ENCODE results near the gene ATP23.

Gene ATP23

GRCh38 chr12:57985685-57986084 is 44.3 kb downstream of the ATP23 start:
- DNase-seq (ENCODE audit: extremely low read depth, low read depth) = no peak
- no peak for TF ChIP-seq CTCF (IDR thresholded peaks at IDR 0.05; ENCODE audit: low read depth, low read length)

GRCh38 chr12:57989838-57990237 is 48.5 kb downstream of the ATP23 start:
- no peak for TF ChIP-seq CTCF (IDR thresholded peaks at IDR 0.05; ENCODE audit: low read depth, low read length)
- DNase-seq (ENCODE audit: extremely low read depth, low read depth) = no peak

GRCh38 chr12:57990241-57990883 is 49.0 kb downstream of the ATP23 start:
- DNase-seq (ENCODE audit: extremely low read depth, low read depth) = no peak
- no peak for TF ChIP-seq CTCF (IDR thresholded peaks at IDR 0.05; ENCODE audit: low read depth, low read length)

- TF ChIP-seq CTCF (IDR thresholded peaks at IDR 0.05; ENCODE audit: low read depth, low read length) = no peak
- no peak for DNase-seq (ENCODE audit: extremely low read depth, low read depth)
Measured at GRCh38 chr12:57992001-57992400, 50.6 kb downstream of the ATP23 start.

DNA sequence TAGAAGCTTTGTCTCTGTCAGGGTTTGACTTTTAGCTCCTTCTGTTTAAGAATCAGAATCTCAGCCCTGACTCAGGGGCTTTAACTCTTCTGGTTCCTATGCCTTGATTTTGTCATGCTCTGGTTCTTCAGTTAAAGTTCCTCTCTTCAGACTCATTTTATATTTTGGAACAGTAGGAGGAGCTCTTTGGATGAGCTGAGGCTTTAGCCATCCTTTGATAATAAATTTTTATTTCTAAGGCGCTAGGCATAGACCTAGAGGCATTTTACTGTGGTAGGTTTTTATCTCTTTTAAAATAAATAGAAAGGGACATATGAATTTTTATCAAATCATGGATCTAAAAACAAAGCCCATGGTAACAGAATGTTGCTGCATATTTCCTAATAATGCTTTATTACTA is 51.7 kb downstream of the ATP23 start:
- DNase-seq (ENCODE audit: extremely low read depth, low read depth) = no peak
- TF ChIP-seq CTCF (IDR thresholded peaks at IDR 0.05; ENCODE audit: low read depth, low read length) = peak; percentile 36

DNA sequence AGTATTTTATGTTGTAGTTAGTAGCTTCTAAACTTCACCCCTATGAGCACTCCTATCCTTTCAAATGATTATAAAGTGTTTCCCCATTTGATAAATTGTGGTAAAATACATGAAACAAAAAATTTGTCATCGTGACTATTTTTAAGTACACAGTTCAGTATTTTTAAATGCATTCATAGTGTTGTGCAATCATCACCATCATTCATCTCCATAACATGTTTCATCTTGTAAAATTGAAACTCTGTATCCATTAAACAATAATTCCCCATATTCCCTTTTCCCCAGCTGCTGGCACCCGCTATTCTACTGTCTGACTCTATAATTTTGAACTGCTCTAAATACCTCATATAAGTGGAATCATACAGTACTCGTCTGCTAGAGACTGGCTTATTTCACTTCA is 52.5 kb downstream of the ATP23 start:
- DNase-seq (ENCODE audit: extremely low read depth, low read depth) = no peak
- no peak for TF ChIP-seq CTCF (IDR thresholded peaks at IDR 0.05; ENCODE audit: low read depth, low read length)

DNA sequence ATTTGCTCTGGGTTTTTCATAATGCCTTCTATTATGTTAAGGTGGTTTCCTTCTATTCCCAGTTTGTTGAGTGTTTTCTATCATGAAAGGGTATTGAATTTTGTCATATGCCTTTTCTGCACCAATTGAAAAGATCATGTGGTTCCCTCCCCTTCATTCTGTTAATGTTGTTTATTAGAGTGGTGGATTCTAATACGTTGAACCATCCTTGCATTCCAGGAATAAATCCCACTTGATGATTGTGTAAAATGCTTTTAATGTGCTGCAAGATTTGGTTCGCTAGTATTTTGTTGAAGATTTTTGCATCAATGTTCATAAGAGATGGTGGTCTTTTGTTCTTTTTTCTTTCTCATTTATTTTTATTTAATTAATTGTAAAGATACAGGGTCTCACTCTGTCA is 55.2 kb downstream of the ATP23 start:
- DNase-seq (ENCODE audit: extremely low read depth, low read depth) = no peak
- TF ChIP-seq CTCF (IDR thresholded peaks at IDR 0.05; ENCODE audit: low read depth, low read length) = no peak
